HG03196 (cell line): ENCODE results near the gene NOTCH3.

Source experiments
- ATAC-seq: cut with Tn5 transposase; IDR thresholded peaks from one replicate; pipeline ENCODE4 v1.9.1; 2021; ENCODE audit not compliant: unreplicated experiment

Gene NOTCH3

GRCh38 chr19:15169541-15170285 lies 31.1 kb downstream of the NOTCH3 start:
- ATAC-seq = no peak

GRCh38 chr19:15166700-15167099 lies 34.1 kb downstream of the NOTCH3 start:
- ATAC-seq = no peak

GRCh38 chr19:15161028-15161984 lies 39.5 kb downstream of the NOTCH3 start:
- no peak for ATAC-seq

- no peak for ATAC-seq
Measured at GRCh38 chr19:15159251-15159650, 41.5 kb downstream of the NOTCH3 start.

GRCh38 chr19:15156391-15156790 lies 44.4 kb downstream of the NOTCH3 start:
- no peak for ATAC-seq

- no peak for ATAC-seq
Measured at GRCh38 chr19:15155296-15155695, 45.5 kb downstream of the NOTCH3 start.

GRCh38 chr19:15154002-15154612 lies 46.7 kb downstream of the NOTCH3 start:
- no peak for ATAC-seq

GRCh38 chr19:15149737-15150136 lies 51.1 kb downstream of the NOTCH3 start:
- ATAC-seq = no peak

- no peak for ATAC-seq
Measured at GRCh38 chr19:15147090-15147489, 53.7 kb downstream of the NOTCH3 start.

GRCh38 chr19:15144046-15144646 lies 56.6 kb downstream of the NOTCH3 start:
- no peak for ATAC-seq

- ATAC-seq = no peak
Measured at GRCh38 chr19:15142313-15142712, 58.5 kb downstream of the NOTCH3 start.

GRCh38 chr19:15141143-15141542 lies 59.7 kb downstream of the NOTCH3 start:
- ATAC-seq = no peak

- ATAC-seq = no peak
Measured at GRCh38 chr19:15138427-15138826, 62.4 kb downstream of the NOTCH3 start.

- ATAC-seq = no peak
Measured at GRCh38 chr19:15137777-15138176, 63.0 kb downstream of the NOTCH3 start.

- no peak for ATAC-seq
Measured at GRCh38 chr19:15136234-15136954, 64.4 kb downstream of the NOTCH3 start.

GRCh38 chr19:15129856-15130585 lies 70.8 kb downstream of the NOTCH3 start:
- ATAC-seq = no peak

GRCh38 chr19:15128162-15128770 lies 72.5 kb downstream of the NOTCH3 start:
- ATAC-seq = no peak

- ATAC-seq = no peak
Measured at GRCh38 chr19:15126131-15126910, 74.5 kb downstream of the NOTCH3 start.
